ENCODE results near the gene MPPED2.

DNA sequence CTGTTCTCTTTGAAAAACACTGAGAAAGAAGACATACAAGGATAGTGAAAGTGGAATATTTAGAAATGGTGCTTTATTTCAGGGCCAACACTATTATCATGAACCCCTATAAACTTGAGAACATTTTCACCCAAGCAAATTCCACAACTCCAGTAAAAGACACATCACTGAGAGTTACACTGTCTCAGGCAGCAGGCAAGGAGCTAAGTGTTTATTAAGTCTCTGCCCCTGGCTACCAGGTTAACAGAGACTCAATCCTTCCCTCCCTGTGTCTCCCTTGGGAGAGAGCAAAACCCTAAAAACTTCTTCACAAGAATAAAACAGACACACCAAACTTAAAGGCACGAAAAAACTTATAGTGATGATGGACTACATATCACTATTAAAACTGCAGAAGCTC, 18.5 kb downstream of the MPPED2 start:
- TF ChIP-seq POLR2A (IDR thresholded peaks at IDR 0.05) (no peak), EP300 (IDR thresholded peaks at IDR 0.05) (no peak), POLR2AphosphoS5 (IDR thresholded peaks at IDR 0.05) (no peak)
- TF ChIP-seq, protein P1, sequence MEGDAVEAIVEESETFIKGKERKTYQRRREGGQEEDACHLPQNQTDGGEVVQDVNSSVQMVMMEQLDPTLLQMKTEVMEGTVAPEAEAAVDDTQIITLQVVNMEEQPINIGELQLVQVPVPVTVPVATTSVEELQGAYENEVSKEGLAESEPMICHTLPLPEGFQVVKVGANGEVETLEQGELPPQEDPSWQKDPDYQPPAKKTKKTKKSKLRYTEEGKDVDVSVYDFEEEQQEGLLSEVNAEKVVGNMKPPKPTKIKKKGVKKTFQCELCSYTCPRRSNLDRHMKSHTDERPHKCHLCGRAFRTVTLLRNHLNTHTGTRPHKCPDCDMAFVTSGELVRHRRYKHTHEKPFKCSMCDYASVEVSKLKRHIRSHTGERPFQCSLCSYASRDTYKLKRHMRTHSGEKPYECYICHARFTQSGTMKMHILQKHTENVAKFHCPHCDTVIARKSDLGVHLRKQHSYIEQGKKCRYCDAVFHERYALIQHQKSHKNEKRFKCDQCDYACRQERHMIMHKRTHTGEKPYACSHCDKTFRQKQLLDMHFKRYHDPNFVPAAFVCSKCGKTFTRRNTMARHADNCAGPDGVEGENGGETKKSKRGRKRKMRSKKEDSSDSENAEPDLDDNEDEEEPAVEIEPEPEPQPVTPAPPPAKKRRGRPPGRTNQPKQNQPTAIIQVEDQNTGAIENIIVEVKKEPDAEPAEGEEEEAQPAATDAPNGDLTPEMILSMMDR (IDR thresholded peaks at IDR 0.05), result no peak
